Measurements from ENCODE around the gene UNC5A. TPM values are rescaled to one million over a fixed set of nuclear protein-coding genes. Genes with fewer than 3 reads are reported as not detected.

Gene UNC5A
- total RNA-seq, 1 experiment from 2014 or later: 10.1 TPM

DNA sequence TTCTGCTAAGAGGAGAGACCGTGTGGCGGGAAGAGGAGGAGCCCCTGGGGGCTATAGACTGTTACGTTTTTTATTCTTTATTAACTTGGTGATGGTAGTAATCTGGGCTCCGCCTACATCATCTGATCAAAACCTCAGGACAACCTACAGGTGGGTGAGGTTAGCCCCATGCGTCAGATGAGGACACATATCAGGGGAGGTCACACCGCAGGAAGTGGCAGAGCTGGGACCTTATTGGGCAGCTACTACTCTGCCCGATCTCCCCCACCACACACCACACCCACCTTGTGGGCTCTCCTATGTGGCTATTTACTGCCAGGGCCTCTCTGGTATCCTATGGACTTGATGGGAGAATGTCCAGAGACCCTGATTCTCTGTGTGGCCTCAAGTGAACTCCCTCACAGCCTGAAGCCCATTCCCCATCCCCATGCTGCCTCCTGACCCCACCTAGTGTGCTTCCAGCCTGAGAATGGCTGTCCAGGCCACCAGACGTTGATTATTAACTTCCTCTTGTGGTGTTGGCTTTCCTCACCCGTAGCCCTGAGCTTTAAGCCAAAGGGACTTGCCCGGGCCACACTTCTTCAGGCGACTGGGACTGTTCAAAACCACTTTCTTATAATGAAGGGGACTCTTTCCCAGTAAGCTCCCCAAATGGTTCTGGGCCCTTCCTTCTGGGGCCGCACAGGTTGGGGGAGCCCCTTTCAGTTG, 8.2 kb downstream of the UNC5A start:
- H3K4me2 ChIP-seq (ENCODE audit: low read length): peak overlapping the region; percentile 90
- H3K27me3 ChIP-seq (ENCODE audit: insufficient read depth, low read length): no peaks in the 10 kb centered on the region
- ATAC-seq: peak; percentile 56
- ChIA-PET CTCF (interaction anchor here (0.9 to 1.6 kb wide), 2 partner anchors 94 to 158 kb away, joined by 3 to 4 read pairs; no protein-coding TSS in a partner anchor), POLR2A (interaction anchor here (0.6 to 0.9 kb wide), 2 partner anchors 9 to 19 kb away, joined by 3 read pairs; no protein-coding TSS in a partner anchor), RAD21 (ENCODE audit: low non-redundant PET in 1 of 2, low total read pairs in 2 of 2, uncharacterized antibody in 2 of 2, unreplicated experiment in 2 of 2) (no interaction called here)
- H2AFZ ChIP-seq (ENCODE audit: low read depth, low read length, poor library complexity, severe bottlenecking): peak overlapping the region; percentile 16
- TF ChIP-seq, protein P1, sequence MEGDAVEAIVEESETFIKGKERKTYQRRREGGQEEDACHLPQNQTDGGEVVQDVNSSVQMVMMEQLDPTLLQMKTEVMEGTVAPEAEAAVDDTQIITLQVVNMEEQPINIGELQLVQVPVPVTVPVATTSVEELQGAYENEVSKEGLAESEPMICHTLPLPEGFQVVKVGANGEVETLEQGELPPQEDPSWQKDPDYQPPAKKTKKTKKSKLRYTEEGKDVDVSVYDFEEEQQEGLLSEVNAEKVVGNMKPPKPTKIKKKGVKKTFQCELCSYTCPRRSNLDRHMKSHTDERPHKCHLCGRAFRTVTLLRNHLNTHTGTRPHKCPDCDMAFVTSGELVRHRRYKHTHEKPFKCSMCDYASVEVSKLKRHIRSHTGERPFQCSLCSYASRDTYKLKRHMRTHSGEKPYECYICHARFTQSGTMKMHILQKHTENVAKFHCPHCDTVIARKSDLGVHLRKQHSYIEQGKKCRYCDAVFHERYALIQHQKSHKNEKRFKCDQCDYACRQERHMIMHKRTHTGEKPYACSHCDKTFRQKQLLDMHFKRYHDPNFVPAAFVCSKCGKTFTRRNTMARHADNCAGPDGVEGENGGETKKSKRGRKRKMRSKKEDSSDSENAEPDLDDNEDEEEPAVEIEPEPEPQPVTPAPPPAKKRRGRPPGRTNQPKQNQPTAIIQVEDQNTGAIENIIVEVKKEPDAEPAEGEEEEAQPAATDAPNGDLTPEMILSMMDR (IDR thresholded peaks at IDR 0.05 in 2 of 3, conservative IDR thresholded peaks at IDR 0.05 in 1 of 3; ENCODE audit: borderline replicate concordance in 1 of 3, insufficient read depth in 1 of 3, low read depth in 2 of 3, low read length in 2 of 3): no peak
- TF ChIP-seq ZNF274 (IDR thresholded peaks at IDR 0.05; ENCODE audit: low read depth, low read length) (no peak), EZH2 (IDR thresholded peaks at IDR 0.05) (no peak), SIN3A (IDR thresholded peaks at IDR 0.05; ENCODE audit: low read depth) (no peak), POLR2AphosphoS5 (IDR thresholded peaks at IDR 0.05; ENCODE audit: low read depth, low read length) (no peak), EZH2phosphoT487 (IDR thresholded peaks at IDR 0.05; ENCODE audit: borderline replicate concordance) (no peak), JUND (IDR thresholded peaks at IDR 0.05) (no peak)
- TF ChIP-seq, protein P2, sequence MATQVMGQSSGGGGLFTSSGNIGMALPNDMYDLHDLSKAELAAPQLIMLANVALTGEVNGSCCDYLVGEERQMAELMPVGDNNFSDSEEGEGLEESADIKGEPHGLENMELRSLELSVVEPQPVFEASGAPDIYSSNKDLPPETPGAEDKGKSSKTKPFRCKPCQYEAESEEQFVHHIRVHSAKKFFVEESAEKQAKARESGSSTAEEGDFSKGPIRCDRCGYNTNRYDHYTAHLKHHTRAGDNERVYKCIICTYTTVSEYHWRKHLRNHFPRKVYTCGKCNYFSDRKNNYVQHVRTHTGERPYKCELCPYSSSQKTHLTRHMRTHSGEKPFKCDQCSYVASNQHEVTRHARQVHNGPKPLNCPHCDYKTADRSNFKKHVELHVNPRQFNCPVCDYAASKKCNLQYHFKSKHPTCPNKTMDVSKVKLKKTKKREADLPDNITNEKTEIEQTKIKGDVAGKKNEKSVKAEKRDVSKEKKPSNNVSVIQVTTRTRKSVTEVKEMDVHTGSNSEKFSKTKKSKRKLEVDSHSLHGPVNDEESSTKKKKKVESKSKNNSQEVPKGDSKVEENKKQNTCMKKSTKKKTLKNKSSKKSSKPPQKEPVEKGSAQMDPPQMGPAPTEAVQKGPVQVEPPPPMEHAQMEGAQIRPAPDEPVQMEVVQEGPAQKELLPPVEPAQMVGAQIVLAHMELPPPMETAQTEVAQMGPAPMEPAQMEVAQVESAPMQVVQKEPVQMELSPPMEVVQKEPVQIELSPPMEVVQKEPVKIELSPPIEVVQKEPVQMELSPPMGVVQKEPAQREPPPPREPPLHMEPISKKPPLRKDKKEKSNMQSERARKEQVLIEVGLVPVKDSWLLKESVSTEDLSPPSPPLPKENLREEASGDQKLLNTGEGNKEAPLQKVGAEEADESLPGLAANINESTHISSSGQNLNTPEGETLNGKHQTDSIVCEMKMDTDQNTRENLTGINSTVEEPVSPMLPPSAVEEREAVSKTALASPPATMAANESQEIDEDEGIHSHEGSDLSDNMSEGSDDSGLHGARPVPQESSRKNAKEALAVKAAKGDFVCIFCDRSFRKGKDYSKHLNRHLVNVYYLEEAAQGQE (IDR thresholded peaks at IDR 0.05; ENCODE audit: low read depth): no peak
- TF ChIP-seq, protein P3, sequence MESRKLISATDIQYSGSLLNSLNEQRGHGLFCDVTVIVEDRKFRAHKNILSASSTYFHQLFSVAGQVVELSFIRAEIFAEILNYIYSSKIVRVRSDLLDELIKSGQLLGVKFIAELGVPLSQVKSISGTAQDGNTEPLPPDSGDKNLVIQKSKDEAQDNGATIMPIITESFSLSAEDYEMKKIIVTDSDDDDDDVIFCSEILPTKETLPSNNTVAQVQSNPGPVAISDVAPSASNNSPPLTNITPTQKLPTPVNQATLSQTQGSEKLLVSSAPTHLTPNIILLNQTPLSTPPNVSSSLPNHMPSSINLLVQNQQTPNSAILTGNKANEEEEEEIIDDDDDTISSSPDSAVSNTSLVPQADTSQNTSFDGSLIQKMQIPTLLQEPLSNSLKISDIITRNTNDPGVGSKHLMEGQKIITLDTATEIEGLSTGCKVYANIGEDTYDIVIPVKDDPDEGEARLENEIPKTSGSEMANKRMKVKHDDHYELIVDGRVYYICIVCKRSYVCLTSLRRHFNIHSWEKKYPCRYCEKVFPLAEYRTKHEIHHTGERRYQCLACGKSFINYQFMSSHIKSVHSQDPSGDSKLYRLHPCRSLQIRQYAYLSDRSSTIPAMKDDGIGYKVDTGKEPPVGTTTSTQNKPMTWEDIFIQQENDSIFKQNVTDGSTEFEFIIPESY (IDR thresholded peaks at IDR 0.05; ENCODE audit: extremely low read depth, insufficient replicate concordance, low read length): no peak
- peak; percentile 40 for DNase-seq (ENCODE audit: low read depth, low spot score)
- BruUV-seq (replicated peaks): no TSS peak
- peak overlapping the region; percentile 54 for H3K9ac ChIP-seq (ENCODE audit: low read length)
- peaks cover 39 to 54% of the 10 kb centered on the region in 2 experiments for H3K4me1 ChIP-seq (ENCODE audit: control insufficient read depth in 1 of 2, insufficient read depth in 2 of 2, low read length in 2 of 2)
- peak overlapping the region; percentile 49 to 68 for H3K4me3 ChIP-seq (replicated peaks in 1 of 2; ENCODE audit: low read depth in 1 of 2, low read length in 2 of 2)
- no peaks in the 10 kb centered on the region for H4K20me1 ChIP-seq (ENCODE audit: insufficient read depth)
- H3K9me3 ChIP-seq (ENCODE audit: control insufficient read depth in 1 of 2, insufficient read depth in 1 of 2, low read depth in 1 of 2, low read length in 2 of 2): no peaks in the 10 kb centered on the region
- no peaks in the 10 kb centered on the region for H3K79me2 ChIP-seq (ENCODE audit: insufficient read depth, low read length)
- no peaks in the 10 kb centered on the region for H3K36me3 ChIP-seq (ENCODE audit: control insufficient read depth in 1 of 2, insufficient read depth in 2 of 2, low read length in 2 of 2)
- no peaks in the 10 kb centered on the region for H3K9me2 ChIP-seq (ENCODE audit: insufficient read depth)
- peak overlapping the region; percentile 46; the same call in 1 of the 2 replicates for H3K27ac ChIP-seq (ENCODE audit: low read depth, low read length)
- intact Hi-C loops (cut with micrococcal nuclease): no loop called here
